HG02623 (cell line): Measurements from ENCODE around the gene GLRX.

ENCODE experiments used
- ATAC-seq: cut with Tn5 transposase; IDR thresholded peaks from one replicate; pipeline ENCODE4 v1.9.1; 2021; ENCODE audit warnings: moderate library complexity; ENCODE audit not compliant: unreplicated experiment

Gene GLRX

DNA sequence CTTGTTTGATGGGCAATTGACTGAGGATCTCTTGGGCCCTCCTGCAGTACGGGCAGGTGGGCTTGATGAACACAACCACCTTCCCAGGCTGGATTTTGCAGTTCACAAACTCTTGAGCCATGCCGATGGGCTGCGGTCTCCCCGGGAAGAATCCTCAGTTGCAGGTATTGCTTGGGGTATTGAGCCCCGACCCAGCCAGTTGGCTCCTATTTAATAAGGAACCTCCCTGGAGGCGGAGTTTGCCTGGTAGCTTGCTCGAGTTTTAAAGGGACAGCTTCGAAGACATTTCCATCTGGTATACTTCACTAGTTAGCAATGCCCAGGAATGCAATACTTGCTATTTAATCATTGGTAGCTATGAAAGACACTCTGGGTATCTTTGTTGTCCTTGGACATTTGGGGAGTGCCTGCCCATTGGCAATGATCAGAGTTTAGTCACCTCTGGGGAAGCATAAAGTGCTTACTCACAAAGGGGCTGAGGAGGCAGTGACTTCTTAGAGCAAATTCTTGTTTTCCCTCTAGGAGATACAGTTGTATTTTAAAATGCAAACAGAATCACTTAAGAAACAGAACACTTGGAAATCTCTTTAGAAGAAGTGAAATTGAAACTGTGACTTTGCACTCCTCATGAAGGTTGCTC lies at the start of gene GLRX:
Gene GLRX (minus strand): TSS at position 185 of the 640 bp plus-strand sequence. CDS start 64 bp downstream, at position 121.
- ATAC-seq, result peak; percentile 29

DNA sequence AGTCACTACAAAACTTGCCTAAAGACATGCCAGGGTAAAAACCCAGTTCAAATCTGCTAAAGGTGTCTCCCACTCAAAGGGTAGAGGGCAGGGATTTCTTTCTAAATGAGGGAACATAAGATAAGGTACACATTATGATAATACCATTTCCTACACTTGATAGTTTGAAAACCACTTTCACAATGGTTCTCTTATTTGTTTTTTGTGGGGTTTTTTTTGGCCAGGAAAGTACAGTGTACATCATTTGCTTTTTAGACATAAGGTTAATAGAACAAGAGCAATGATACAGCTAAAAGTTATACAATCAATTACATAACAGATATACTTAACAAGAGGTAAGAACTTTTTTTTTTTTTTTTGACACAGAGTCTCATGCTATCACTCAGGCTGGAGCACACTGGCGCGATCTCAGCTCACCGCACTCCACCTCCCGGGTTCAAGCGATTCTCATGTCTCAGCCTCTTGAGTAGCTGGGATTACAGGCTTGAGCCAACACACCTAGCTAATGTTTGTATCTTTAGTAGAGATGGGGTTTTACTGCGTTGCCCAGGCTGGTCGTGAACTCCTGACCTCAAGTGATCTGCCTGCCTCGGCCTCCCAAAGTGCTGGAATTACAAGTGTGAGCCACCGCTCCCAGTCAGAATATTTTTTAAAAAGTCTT lies 48.8 kb upstream of the GLRX start:
- ATAC-seq, result no peak

GRCh38 chr5:95870105-95870672 lies 47.7 kb upstream of the GLRX start:
- ATAC-seq, result peak; percentile 59

DNA sequence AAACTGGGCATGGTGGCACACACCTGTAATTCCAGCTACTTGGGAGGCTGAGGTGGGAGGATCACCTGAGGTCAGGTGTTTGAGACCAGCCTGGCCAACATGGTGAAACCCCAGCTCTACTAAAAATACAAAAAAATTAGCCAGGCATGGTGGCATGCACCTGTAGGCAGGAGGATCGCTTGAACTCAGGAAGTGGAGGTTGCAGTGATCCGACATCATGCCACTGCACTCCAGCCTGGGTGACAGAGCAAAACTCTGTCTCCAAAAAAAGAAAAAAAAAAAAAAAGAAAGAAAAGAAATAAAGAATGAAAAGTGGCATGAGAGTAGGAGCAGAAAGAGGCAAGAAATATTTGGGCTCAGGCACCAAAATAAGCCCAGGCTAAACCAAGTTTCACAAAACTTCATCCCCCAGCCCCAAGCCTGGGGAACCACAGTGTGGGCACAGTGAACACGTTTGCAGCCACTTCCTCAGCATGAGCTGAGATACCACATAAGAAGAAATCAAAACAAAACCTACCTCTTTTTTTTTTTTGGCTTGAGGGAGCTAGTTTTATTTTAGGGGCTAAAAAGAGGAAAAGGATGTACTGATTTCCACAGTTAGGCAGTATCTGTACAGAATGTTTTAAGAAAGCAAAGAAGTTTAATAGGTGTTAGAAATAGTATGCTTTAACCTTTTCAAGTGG lies 46.8 kb upstream of the GLRX start:
- peak; percentile 39 for ATAC-seq

DNA sequence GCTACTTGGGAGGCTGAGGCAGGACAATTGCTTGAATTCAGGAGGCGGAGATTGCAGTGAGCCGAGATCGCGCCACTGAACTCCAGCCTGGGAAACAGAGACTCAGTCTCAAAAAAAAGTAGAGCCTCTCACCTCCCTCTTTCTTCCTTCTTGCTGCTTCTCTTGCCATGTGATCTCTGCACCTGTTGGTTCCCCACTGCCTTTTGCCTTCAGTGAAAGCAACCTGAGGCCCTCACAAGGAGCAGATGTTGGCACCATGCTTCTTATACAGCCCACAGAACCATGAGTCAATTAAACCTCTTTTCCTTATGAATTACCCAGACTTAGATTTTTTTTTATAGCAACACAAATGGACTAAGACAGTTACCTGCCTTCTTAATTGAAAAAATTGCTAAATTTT lies 45.6 kb upstream of the GLRX start:
- no peak for ATAC-seq

DNA sequence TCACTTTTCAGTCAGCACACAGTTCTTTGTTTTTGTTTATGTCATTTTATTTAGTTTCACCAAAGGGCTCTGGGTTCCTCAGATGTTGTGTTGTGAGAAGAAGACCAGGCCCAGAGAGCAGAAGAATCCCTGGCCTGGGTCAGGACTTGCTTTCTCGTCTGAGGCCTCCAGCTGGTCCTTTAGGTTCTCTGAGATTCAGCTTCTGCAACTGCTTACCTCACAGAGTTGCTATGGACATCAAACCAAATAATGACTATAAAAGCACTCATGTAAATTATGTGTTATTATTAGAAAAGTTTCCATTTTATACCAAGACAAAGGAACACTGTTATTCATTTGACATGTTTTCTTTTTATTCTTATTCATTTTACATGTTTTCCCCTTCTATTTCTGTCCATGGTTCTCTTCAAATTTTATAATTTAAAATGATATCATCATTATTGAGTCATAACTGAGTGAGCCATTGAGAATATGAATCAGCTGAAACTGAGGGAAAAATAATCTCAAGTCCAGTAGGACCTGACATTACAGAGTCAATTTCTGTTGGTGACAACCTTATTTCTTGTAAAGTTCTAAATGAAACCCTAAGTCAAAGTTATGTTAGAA lies 44.0 kb upstream of the GLRX start:
- ATAC-seq, result no peak

DNA sequence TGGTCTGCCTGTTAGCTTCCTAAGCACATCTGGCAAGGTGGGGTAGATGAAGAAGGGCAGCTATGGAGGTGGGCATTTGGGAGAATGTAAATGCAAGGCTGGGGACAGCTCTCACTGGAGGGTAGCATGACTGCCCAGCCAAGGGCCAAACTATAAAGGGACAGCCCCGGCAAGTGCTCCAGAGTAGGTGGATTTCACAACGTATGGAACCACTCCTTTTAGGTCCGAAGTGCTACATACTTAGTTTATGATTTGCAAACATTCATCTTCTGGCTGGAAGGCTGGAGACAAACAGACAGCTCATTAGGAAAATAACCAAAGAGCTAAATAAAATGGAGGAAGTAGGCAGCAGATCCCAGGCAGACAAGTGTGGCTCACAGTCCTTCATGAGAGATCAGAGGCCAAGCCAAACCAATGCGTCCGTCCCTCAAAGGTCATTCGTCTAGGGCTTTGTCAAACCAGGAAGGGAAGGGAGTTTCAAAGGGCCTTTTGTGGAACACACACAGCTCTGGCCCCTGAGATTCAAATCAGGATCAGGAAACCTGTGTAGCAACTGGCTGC lies 42.5 kb upstream of the GLRX start:
- no peak for ATAC-seq

- no peak for ATAC-seq
Observed at GRCh38 chr5:95864456-95864855, 41.9 kb upstream of the GLRX start.

DNA sequence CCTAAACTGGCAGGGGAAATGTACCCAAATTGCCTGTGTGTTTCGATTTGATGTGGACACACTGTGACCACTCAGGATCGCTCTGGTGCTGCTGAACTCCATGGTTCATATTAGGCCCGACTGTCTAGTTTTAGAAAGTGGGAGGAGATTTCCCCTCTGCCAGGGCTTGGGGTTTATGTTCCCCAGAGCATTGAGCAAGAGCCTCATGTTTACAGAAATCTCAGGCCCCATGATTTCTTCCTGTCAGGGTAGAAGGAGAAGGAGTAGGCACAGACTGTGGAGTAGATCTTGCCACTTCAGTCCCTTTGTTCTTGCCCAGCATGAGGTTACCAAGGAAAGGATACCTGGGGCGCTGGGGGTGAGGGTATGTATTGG lies 40.8 kb upstream of the GLRX start:
- no peak for ATAC-seq

DNA sequence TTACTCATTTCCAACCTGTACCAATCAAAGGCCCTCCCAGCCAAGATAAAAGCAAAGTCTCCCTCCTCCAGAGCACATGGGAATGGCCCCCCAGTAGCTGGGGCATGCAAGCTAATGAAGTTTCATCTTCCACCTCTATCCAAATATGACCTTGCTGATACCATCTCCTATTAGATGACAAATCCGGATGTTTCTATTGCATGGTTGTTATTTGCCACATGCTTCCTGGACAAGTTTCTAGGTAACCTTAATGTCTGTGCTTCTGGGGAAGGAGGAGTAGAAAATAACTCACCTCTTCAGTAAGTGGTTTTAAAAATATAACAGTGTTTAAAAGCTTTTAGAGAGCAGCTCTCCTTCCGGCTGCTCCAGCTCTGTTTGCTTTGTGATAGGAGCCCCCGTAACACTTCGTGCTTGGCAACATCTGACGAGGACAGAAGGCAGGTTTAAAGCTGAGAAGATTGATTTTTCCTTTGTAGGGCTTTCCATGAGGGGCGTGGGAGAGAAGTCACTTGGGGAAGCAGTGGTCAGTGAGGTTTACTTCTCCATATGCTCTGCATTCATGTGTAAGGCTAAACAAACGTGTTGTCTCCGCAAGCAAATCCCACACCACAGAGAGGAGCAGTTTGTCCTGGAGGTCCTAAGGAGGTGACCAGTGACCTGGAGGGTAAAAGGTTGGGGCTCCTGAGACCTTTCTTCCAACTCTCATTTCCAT lies 40.3 kb upstream of the GLRX start:
- no peak for ATAC-seq

DNA sequence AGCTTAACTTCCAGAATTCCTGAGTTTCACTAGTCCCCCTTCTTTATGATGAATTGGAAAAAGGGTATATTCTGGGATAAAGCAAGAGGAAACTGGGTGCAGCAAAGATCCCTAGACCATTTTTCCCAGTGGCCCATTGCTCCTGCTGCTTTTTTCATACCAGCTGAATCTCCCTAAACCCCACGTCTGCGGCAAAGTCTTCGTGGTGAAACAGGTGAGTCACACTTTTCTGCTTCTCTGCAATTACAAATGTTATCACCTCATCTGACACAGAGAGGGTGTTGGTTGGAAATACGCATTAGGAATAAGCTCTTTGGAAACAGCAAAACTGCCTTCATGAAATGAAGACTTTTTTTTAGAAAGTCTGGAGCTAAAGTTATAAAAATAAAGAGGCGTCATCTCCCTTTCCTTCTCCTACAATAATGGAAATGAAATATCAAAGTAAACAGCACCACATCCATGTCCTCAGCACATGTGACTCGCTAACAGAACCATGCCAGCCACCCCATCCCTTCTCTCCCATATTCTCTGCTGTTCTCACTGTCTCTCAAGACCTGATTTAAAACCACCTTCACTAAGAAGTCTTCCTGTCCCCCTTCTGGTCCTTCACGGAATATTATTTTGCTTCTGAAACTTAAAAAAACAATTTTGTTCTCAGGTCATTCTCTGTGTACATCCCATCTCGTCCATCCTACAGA lies 39.5 kb upstream of the GLRX start:
- ATAC-seq, result no peak

- no peak for ATAC-seq
Observed at GRCh38 chr5:95861221-95861863, 38.8 kb upstream of the GLRX start.

DNA sequence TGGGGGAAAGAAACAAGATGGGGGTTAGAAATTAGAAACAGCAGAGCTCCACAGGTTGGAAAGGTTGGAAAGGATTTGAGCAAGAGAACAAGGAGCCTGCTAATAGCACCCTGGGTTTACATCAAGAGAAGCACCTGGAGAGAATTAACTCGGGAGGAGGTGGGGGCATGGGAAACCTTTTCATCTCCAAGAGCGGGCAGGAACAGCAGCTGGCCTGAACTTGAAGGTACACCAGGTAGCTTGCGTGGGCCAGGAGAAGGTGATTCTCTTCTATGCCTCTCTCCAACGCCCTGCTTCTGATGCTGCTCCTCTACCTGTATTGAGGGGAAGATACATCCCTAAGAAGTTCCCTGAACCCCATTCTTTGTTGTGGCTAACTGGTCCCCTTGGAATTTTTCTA lies 37.1 kb upstream of the GLRX start:
- no peak for ATAC-seq

- ATAC-seq, result peak; percentile 75
Observed at GRCh38 chr5:95858661-95859595, 36.4 kb upstream of the GLRX start.

- ATAC-seq, result no peak
Observed at GRCh38 chr5:95858023-95858461, 35.5 kb upstream of the GLRX start.

GRCh38 chr5:95857185-95857945 lies 34.8 kb upstream of the GLRX start:
- ATAC-seq, result no peak

- no peak for ATAC-seq
Observed at GRCh38 chr5:95856501-95856981, 34.0 kb upstream of the GLRX start.
